22Rv1 (cell line): ENCODE results near the gene TBC1D2B.

Source experiments
- ZFX ChIP-seq: fragments of 450-650 bp; IDR thresholded peaks from 2 replicates; pipeline ENCODE4 v1.6.1; 2017; ENCODE audit warnings: antibody characterized with exemption, borderline replicate concordance
- TF ChIP-seq, protein P1 (sequence below): fragments of 450-650 bp; IDR thresholded peaks from 2 replicates; pipeline ENCODE4 v1.5.1; 2017; ENCODE audit warnings: mild to moderate bottlenecking

DNA sequence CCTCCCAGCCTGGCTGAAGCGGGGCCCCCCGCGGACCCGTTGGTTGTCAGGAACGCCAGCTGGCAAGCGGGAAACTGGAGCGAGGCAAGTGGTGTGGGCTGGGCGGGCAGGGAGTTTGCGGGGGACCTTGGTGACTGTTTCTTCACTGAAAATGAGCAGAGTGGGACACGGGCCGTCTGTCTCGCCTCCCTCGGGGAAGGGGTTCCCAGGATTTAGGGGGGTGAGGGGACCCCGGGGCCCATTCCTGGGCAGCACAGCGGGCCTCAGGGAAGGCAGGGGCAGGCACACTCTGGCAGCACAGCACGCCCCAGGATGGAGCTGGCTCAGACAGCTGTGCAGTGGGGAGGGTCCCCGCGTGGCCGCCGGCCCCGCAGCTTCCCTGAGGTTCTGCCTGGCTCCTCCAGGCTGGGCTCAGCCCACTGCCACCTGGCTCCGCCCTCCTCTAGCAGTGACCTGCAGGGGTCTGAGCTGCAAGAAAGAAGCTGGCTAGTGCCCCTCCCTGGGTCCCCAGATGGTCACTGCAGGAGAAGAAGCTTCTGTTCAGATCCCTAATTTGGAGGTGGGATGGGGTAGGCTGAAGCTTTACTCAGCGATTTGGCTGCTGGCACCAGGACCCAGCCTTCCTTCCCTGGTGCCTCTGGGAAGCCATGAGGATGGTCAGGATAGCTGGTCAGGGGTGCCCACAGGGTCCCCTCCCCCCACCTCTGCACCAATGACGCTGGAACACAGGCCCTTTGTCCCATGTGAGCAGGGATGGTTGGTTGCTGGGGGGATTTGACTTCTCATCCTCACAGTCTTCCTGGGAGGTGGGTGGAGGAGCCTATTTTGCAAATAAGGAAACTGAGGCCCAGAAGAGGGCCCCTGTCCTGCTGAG is 90.4 kb downstream of the TBC1D2B start:
- TF ChIP-seq, protein P1, sequence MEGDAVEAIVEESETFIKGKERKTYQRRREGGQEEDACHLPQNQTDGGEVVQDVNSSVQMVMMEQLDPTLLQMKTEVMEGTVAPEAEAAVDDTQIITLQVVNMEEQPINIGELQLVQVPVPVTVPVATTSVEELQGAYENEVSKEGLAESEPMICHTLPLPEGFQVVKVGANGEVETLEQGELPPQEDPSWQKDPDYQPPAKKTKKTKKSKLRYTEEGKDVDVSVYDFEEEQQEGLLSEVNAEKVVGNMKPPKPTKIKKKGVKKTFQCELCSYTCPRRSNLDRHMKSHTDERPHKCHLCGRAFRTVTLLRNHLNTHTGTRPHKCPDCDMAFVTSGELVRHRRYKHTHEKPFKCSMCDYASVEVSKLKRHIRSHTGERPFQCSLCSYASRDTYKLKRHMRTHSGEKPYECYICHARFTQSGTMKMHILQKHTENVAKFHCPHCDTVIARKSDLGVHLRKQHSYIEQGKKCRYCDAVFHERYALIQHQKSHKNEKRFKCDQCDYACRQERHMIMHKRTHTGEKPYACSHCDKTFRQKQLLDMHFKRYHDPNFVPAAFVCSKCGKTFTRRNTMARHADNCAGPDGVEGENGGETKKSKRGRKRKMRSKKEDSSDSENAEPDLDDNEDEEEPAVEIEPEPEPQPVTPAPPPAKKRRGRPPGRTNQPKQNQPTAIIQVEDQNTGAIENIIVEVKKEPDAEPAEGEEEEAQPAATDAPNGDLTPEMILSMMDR, result no peak
- no peak for TF ChIP-seq ZFX
